Mesothelial cell of epicardium (in vitro differentiated cells): ENCODE data around the gene GALNT10. TPM values are rescaled to one million over a fixed set of nuclear protein-coding genes. Genes with fewer than 3 reads are reported as not detected.

ENCODE experiments used
- DNase-seq, 2 experiments: peaks; one replicate each; pipeline ENCODE4 v3.0.0; 2021; ENCODE audit warnings: low spot score in 2 of 2; ENCODE audit not compliant: unreplicated experiment in 2 of 2
- H3K27ac Mint-ChIP-seq: 2 replicates; pipeline ENCODE4 v1.8.0; 2021; ENCODE audit warnings: mixed read lengths
- H3K27me3 Mint-ChIP-seq: 2 replicates; pipeline ENCODE4 v1.8.0; 2021; ENCODE audit warnings: low read depth, mixed read lengths
- H3K36me3 Mint-ChIP-seq: 2 replicates; pipeline ENCODE4 v1.8.0; 2021; ENCODE audit warnings: mixed read lengths
- H3K4me1 Mint-ChIP-seq: 2 replicates; pipeline ENCODE4 v1.8.0; 2021; ENCODE audit warnings: mixed read lengths
- H3K4me3 Mint-ChIP-seq: 2 replicates; pipeline ENCODE4 v1.8.0; 2021; ENCODE audit warnings: mild to moderate bottlenecking, moderate library complexity, mixed read lengths
- H3K9me3 Mint-ChIP-seq: 2 replicates; pipeline ENCODE4 v1.8.0; 2021; ENCODE audit warnings: mixed read lengths
- CTCF ChIP-seq: fragments of 200-600 bp; sonication (generic); IDR thresholded peaks from one replicate; pipeline ENCODE4 v1.5.0; 2021; ENCODE audit warnings: antibody characterized with exemption; ENCODE audit not compliant: unreplicated experiment
- total RNA-seq: library from RNA; stranded (reverse); gene quantifications from 3 replicates; pipeline ENCODE4 v1.2.1, GENCODE V29; 2021

Gene GALNT10
- total RNA-seq, 1 donor from 2014 or later = 13.9 TPM

- no peak overlapping the region for H3K4me3 Mint-ChIP-seq
- H3K4me1 Mint-ChIP-seq = peaks cover 30% of the 10 kb centered on the region
- no peak overlapping the region for H3K27ac Mint-ChIP-seq
- H3K9me3 Mint-ChIP-seq = no peaks in the 10 kb centered on the region
- H3K27me3 Mint-ChIP-seq = no peaks in the 10 kb centered on the region
- DNase-seq = no peak
- TF ChIP-seq CTCF = no peak
- no peaks in the 10 kb centered on the region for H3K36me3 Mint-ChIP-seq
These were observed 50.1 kb downstream of the GALNT10 start for GRCh38 chr5:154240595-154240994.

GRCh38 chr5:154241021-154241420 lies 50.5 kb downstream of the GALNT10 start:
- Mint-ChIP-seq H3K4me3 (no peak overlapping the region), H3K27me3 (no peaks in the 10 kb centered on the region), H3K36me3 (no peaks in the 10 kb centered on the region), H3K4me1 (peaks cover 30% of the 10 kb centered on the region), H3K9me3 (no peaks in the 10 kb centered on the region), H3K27ac (peak overlapping the region; percentile 15)
- TF ChIP-seq CTCF = no peak
- DNase-seq = no peak

GRCh38 chr5:154242442-154242841 lies 51.9 kb downstream of the GALNT10 start:
- H3K4me1 Mint-ChIP-seq = peaks cover 30% of the 10 kb centered on the region
- no peaks in the 10 kb centered on the region for H3K9me3 Mint-ChIP-seq
- no peak overlapping the region for H3K4me3 Mint-ChIP-seq
- no peak for TF ChIP-seq CTCF
- H3K27me3 Mint-ChIP-seq = no peaks in the 10 kb centered on the region
- DNase-seq = no peak
- no peaks in the 10 kb centered on the region for H3K36me3 Mint-ChIP-seq
- no peak overlapping the region for H3K27ac Mint-ChIP-seq

GRCh38 chr5:154242964-154243376 lies 52.4 kb downstream of the GALNT10 start:
- no peaks in the 10 kb centered on the region for H3K36me3 Mint-ChIP-seq
- no peak for TF ChIP-seq CTCF
- H3K4me1 Mint-ChIP-seq = peaks cover 30% of the 10 kb centered on the region
- DNase-seq = no peak
- H3K4me3 Mint-ChIP-seq = no peak overlapping the region
- H3K27me3 Mint-ChIP-seq = no peaks in the 10 kb centered on the region
- H3K9me3 Mint-ChIP-seq = no peaks in the 10 kb centered on the region
- no peak overlapping the region for H3K27ac Mint-ChIP-seq

GRCh38 chr5:154243736-154244135 lies 53.2 kb downstream of the GALNT10 start:
- Mint-ChIP-seq H3K4me3 (no peak overlapping the region), H3K36me3 (no peaks in the 10 kb centered on the region), H3K9me3 (no peaks in the 10 kb centered on the region), H3K27ac (peak overlapping the region; percentile 66), H3K27me3 (no peaks in the 10 kb centered on the region), H3K4me1 (peaks cover 30% of the 10 kb centered on the region)
- TF ChIP-seq CTCF = no peak
- DNase-seq = no peak

- no peaks in the 10 kb centered on the region for H3K27me3 Mint-ChIP-seq
- no peaks in the 10 kb centered on the region for H3K9me3 Mint-ChIP-seq
- no peaks in the 10 kb centered on the region for H3K36me3 Mint-ChIP-seq
- no peak overlapping the region for H3K27ac Mint-ChIP-seq
- DNase-seq = no peak
- no peak for TF ChIP-seq CTCF
- peaks cover 30% of the 10 kb centered on the region for H3K4me1 Mint-ChIP-seq
- H3K4me3 Mint-ChIP-seq = no peak overlapping the region
These were observed 53.9 kb downstream of the GALNT10 start for GRCh38 chr5:154244476-154244875.
